ENCODE measurements around the gene PRKAR2B.

GRCh38 chr7:107209565-107209964, 165.1 kb downstream of the PRKAR2B start:
- TF ChIP-seq EZH2 (IDR thresholded peaks at IDR 0.05; ENCODE audit: borderline replicate concordance) = no peak
- no peak for TF ChIP-seq CTCF (IDR thresholded peaks at IDR 0.05; ENCODE audit: poor library complexity)

Measured in hepatocyte (in vitro differentiated cells).